Sciatic nerve (tissue), 2 donors: ENCODE results near the gene ADAMTS14. TPM values are rescaled to one million over a fixed set of nuclear protein-coding genes. Genes with fewer than 3 reads are reported as not detected.
"Not testable (repeated sequence)": the region's sequence is repeated elsewhere in the genome, so short reads cannot be mapped to it uniquely, and the experiment has no call there.

ENCODE experiments used
- ATAC-seq: fragments of 200-7000 bp; cut with Tn5 transposase; one replicate; pipeline ENCODE4 v1.9.1; 2020; ENCODE audit warnings: mild to moderate bottlenecking, moderate library complexity
- DNase-seq: peaks from one replicate; pipeline ENCODE4 v3.0.0-alpha.2; 2020; ENCODE audit warnings: low spot score
- intact Hi-C: fragments of 100-400 bp; cut with DNase I; formaldehyde crosslinking; loops from one replicate; pipeline ENCODE4 v1.14.2; 2022
- total RNA-seq: library from RNA; stranded (reverse); fragmentation: NEBNext Ultra II Directional; extraction: Animal tissue kit (Norgen Biotek cat#: 25700); gene quantifications from one replicate; pipeline ENCODE4 v1.2.1, GENCODE V29; 2021
- donor health status: DM: no; HTN: no; CAD: no.
- donor health status: DM: no; HTN: no; CAD: no.

ADAMTS14 gene
- total RNA-seq = 3.1 TPM

GRCh38 chr10:70672165-70673042 lies at the start of gene ADAMTS14:
Gene ADAMTS14 (plus strand): TSS chr10:70672506. CDS start chr10:70672803, 297 bp downstream.
- intact Hi-C loops = no loop called here
- DNase-seq = no peak
- ATAC-seq = peak; percentile 27

- DNase-seq (no peak), ATAC-seq (no peak)
- intact Hi-C loops = no loop called here
These were observed 49.8 kb upstream of the ADAMTS14 start for GRCh38 chr10:70622541-70622940.

- intact Hi-C loops = no loop called here
- DNase-seq (no peak), ATAC-seq (peak; percentile 82)
These were observed 49.1 kb upstream of the ADAMTS14 start for GRCh38 chr10:70622981-70623844.

GRCh38 chr10:70626056-70626455 lies 46.2 kb upstream of the ADAMTS14 start:
- DNase-seq = no peak
- ATAC-seq = no peak
- intact Hi-C loops = no loop called here

- ATAC-seq = no peak
- no peak for DNase-seq
- intact Hi-C loops = no loop called here
These were observed 43.0 kb upstream of the ADAMTS14 start for GRCh38 chr10:70629338-70629737.

- DNase-seq, intact Hi-C loops, ATAC-seq: not testable (repeated sequence)
These were observed 40.6 kb upstream of the ADAMTS14 start for GRCh38 chr10:70631735-70632134.

- intact Hi-C loops = no loop called here
- DNase-seq (no peak), ATAC-seq (no peak)
These were observed 38.3 kb upstream of the ADAMTS14 start for GRCh38 chr10:70634011-70634410.

GRCh38 chr10:70634515-70634914 lies 37.8 kb upstream of the ADAMTS14 start:
- ATAC-seq, DNase-seq, intact Hi-C loops: not testable (repeated sequence)

GRCh38 chr10:70639640-70640383 lies 32.5 kb upstream of the ADAMTS14 start:
- DNase-seq, intact Hi-C loops, ATAC-seq: not testable (repeated sequence)

GRCh38 chr10:70643272-70643671 lies 29.0 kb upstream of the ADAMTS14 start:
- ATAC-seq, DNase-seq, intact Hi-C loops: not testable (repeated sequence)

- ATAC-seq, intact Hi-C loops, DNase-seq: not testable (repeated sequence)
These were observed 27.3 kb upstream of the ADAMTS14 start for GRCh38 chr10:70644959-70645358.

- intact Hi-C loops = no loop called here
- DNase-seq (no peak), ATAC-seq (no peak)
These were observed 25.2 kb upstream of the ADAMTS14 start for GRCh38 chr10:70647086-70647485.

- intact Hi-C loops = no loop called here
- DNase-seq = no peak
- ATAC-seq = no peak
These were observed 23.9 kb upstream of the ADAMTS14 start for GRCh38 chr10:70648427-70648826.

GRCh38 chr10:70649526-70649925 lies 22.8 kb upstream of the ADAMTS14 start:
- DNase-seq (no peak), ATAC-seq (no peak)
- intact Hi-C loops = no loop called here

- intact Hi-C loops = no loop called here
- no peak for DNase-seq
- no peak for ATAC-seq
These were observed 22.2 kb upstream of the ADAMTS14 start for GRCh38 chr10:70650104-70650503.

GRCh38 chr10:70650718-70651117 lies 21.6 kb upstream of the ADAMTS14 start:
- ATAC-seq (no peak), DNase-seq (no peak)
- intact Hi-C loops = no loop called here

GRCh38 chr10:70651661-70652060 lies 20.6 kb upstream of the ADAMTS14 start:
- intact Hi-C loops = no loop called here
- no peak for ATAC-seq
- DNase-seq = no peak

- intact Hi-C loops = no loop called here
- DNase-seq = no peak
- ATAC-seq = peak; percentile 90
These were observed 19.3 kb upstream of the ADAMTS14 start for GRCh38 chr10:70652761-70653657.
